Colonic mucosa (tissue), 4 donors: ENCODE data around the gene SH3RF2. TPM values are rescaled to one million over a fixed set of nuclear protein-coding genes. Genes with fewer than 3 reads are reported as not detected.

Experiments used
- DNase-seq: peaks from one replicate; pipeline ENCODE4 v3.0.0-alpha.2; 2020
- H3K27ac ChIP-seq: fragments of 200-600 bp; one replicate; pipeline ENCODE4 v1.8.0; 2021
- H3K27me3 ChIP-seq: fragments of 200-600 bp; one replicate; pipeline ENCODE4 v1.8.0; 2021
- H3K36me3 ChIP-seq: fragments of 200-600 bp; one replicate; pipeline ENCODE4 v1.8.0; 2021
- H3K4me1 ChIP-seq: fragments of 200-600 bp; one replicate; pipeline ENCODE4 v1.8.0; 2021; ENCODE audit warnings: mild to moderate bottlenecking
- H3K4me3 ChIP-seq: fragments of 200-600 bp; one replicate; pipeline ENCODE4 v1.8.0; 2021
- H3K9ac ChIP-seq, 2 donors: one replicate each; pipeline ENCODE4 v1.7.0; 2013; ENCODE audit warnings: control low read depth in 2 of 2, low read depth in 2 of 2, low read length in 2 of 2
- H3K9me3 ChIP-seq: fragments of 200-600 bp; one replicate; pipeline ENCODE4 v1.8.0; 2021
- intact Hi-C: fragments of 100-400 bp; cut with DNase I; formaldehyde crosslinking; loops from one replicate; pipeline ENCODE4 v1.14.1; 2022
- total RNA-seq, 2 donors: library from RNA; stranded (reverse); fragmentation: NEBNext Ultra II Directional in 1 of 2; extraction: Animal tissue kit (Norgen Biotek cat#: 25700) in 1 of 2; gene quantifications; one replicate each; pipeline ENCODE4 v1.2.1, GENCODE V29; 2021
- TF ChIP-seq, protein P1 (sequence below): fragments of 200-600 bp; IDR thresholded peaks from one replicate; pipeline ENCODE4 v1.8.0; 2022; ENCODE audit warnings: antibody characterized with exemption, mild to moderate bottlenecking
- donor health status: healthy.
- donor health status: DM: no; HTN: no; CAD: no.
- donor health status: DM: no; HTN: no; CAD: no.

Gene SH3RF2
- total RNA-seq, 2 donors from 2014 or later, result 58.2 to 59.3 TPM

DNA sequence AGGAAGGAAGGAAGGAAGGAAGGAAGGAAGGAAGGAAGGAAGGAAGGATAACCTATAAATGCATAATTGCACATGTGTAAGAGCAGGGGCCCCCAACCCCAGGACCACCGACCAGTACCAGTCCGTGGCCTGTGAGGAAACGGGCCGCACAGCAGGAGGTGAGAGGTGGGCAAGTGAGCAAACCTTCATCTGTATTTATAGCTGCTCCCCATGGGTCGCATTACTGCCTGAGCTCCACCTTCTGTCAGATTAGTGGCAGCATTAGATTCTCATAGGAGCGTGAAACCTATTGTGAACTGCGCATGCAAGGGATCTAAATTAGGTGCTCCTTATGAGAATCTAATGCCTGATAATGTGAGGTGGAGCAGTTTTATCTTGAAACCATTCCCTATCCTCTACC, 66.1 kb downstream of the SH3RF2 start:
- H3K4me1 ChIP-seq, result no peaks in the 10 kb centered on the region
- H3K9ac ChIP-seq, result no peak overlapping the region
- H3K9me3 ChIP-seq, result no peaks in the 10 kb centered on the region
- no peak overlapping the region for H3K27ac ChIP-seq
- H3K36me3 ChIP-seq, result no peaks in the 10 kb centered on the region
- no peak overlapping the region for H3K4me3 ChIP-seq
- intact Hi-C loops, result no loop called here
- TF ChIP-seq, protein P1, sequence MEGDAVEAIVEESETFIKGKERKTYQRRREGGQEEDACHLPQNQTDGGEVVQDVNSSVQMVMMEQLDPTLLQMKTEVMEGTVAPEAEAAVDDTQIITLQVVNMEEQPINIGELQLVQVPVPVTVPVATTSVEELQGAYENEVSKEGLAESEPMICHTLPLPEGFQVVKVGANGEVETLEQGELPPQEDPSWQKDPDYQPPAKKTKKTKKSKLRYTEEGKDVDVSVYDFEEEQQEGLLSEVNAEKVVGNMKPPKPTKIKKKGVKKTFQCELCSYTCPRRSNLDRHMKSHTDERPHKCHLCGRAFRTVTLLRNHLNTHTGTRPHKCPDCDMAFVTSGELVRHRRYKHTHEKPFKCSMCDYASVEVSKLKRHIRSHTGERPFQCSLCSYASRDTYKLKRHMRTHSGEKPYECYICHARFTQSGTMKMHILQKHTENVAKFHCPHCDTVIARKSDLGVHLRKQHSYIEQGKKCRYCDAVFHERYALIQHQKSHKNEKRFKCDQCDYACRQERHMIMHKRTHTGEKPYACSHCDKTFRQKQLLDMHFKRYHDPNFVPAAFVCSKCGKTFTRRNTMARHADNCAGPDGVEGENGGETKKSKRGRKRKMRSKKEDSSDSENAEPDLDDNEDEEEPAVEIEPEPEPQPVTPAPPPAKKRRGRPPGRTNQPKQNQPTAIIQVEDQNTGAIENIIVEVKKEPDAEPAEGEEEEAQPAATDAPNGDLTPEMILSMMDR, result no peak
- H3K27me3 ChIP-seq, result no peaks in the 10 kb centered on the region
- no peak for DNase-seq

DNA sequence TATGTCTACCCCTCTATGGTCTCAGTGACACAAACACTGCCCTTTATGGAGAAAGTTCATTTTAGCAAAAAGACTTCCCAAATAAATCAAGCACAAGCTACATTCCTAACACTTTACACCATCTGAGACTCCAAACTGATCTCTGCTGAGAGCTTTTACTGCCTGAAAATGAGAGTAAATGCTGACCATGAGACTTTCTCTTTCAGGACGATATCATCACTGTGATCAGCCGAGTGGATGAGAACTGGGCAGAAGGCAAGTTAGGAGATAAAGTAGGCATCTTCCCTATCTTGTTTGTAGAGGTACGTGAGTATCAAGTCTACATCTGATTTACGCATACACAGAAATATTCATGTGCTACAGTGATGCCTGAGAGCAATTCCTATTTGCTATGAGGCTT, 67.5 kb downstream of the SH3RF2 start:
- no peaks in the 10 kb centered on the region for H3K36me3 ChIP-seq
- intact Hi-C loops, result no loop called here
- TF ChIP-seq, protein P1, result no peak

GRCh38 chr5:146005264-146005663, 68.9 kb downstream of the SH3RF2 start:
- no peak for DNase-seq
- Histone ChIP-seq H3K9me3 (no peaks in the 10 kb centered on the region), H3K9ac (no peak overlapping the region), H3K4me1 (no peaks in the 10 kb centered on the region), H3K27ac (no peak overlapping the region), H3K4me3 (no peak overlapping the region), H3K27me3 (no peaks in the 10 kb centered on the region), H3K36me3 (no peaks in the 10 kb centered on the region)
- intact Hi-C loops, result no loop called here
- TF ChIP-seq, protein P1, result no peak

More for the DNA sequence above, 67.5 kb downstream of the SH3RF2 start:
- Histone ChIP-seq H3K27me3 (no peaks in the 10 kb centered on the region), H3K27ac (no peak overlapping the region), H3K9ac (no peak overlapping the region), H3K4me1 (no peaks in the 10 kb centered on the region), H3K9me3 (no peaks in the 10 kb centered on the region), H3K4me3 (no peak overlapping the region)
- DNase-seq, result no peak

- H3K27me3 ChIP-seq, result no peaks in the 10 kb centered on the region
- H3K36me3 ChIP-seq, result no peaks in the 10 kb centered on the region
- H3K4me3 ChIP-seq, result no peak overlapping the region
- no peak overlapping the region for H3K9ac ChIP-seq
- intact Hi-C loops, result no loop called here
- DNase-seq, result no peak
- TF ChIP-seq, protein P1, result no peak
- no peak overlapping the region for H3K27ac ChIP-seq
- no peaks in the 10 kb centered on the region for H3K9me3 ChIP-seq
- H3K4me1 ChIP-seq, result no peaks in the 10 kb centered on the region
Observed at GRCh38 chr5:146005723-146006122, 69.3 kb downstream of the SH3RF2 start.

- no peaks in the 10 kb centered on the region for H3K36me3 ChIP-seq
- intact Hi-C loops, result no loop called here
Observed at GRCh38 chr5:146006470-146007190, 70.3 kb downstream of the SH3RF2 start.

More at GRCh38 chr5:146006470-146007190, 70.3 kb downstream of the SH3RF2 start:
- no peaks in the 10 kb centered on the region for H3K4me1 ChIP-seq
- no peaks in the 10 kb centered on the region for H3K9me3 ChIP-seq
- TF ChIP-seq, protein P1, result no peak
- H3K9ac ChIP-seq, result no peak overlapping the region
- H3K27me3 ChIP-seq, result no peaks in the 10 kb centered on the region
- DNase-seq, result no peak
- no peak overlapping the region for H3K4me3 ChIP-seq
- no peak overlapping the region for H3K27ac ChIP-seq
